ENCODE data around the gene ADGRG2. TPM values are rescaled to one million over a fixed set of nuclear protein-coding genes. Genes with fewer than 3 reads are reported as not detected.

The ADGRG2 gene
- total and polyA plus RNA-seq, 2 of the 13 experiments (the other 11 are each of a cell fraction or from before 2014, with no cell fraction given), result not detected

DNA sequence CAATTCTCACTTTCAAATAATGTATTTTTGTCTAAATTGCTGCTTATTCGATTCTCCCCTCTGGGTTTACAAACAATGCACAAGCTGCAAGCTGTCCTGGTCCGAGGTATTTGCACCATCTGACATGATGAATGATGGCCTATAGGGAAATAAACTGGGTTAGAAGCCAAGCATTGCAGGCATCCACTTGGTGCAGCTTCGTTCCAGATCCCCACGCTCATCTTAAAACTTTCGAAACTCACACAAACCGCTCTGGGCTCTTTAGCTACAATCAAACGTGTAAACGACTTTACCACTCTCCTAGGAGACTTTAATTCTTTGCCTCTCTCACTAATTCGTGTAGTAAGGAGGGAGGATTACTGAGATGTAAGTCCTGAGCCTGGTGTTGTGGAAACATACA is 157.4 kb downstream of the ADGRG2 start:
- TF ChIP-seq STAT5B (CRISPR knock-in tag; IDR thresholded peaks at IDR 0.05) (no peak), PITX1 (CRISPR knock-in tag; IDR thresholded peaks at IDR 0.05) (no peak), RBM22 (optimal IDR thresholded peaks at IDR 0.05; ENCODE audit: low read length) (no peak), ZNF766 (CRISPR knock-in tag; IDR thresholded peaks at IDR 0.05; ENCODE audit: borderline replicate concordance) (no peak), SMYD3 (CRISPR knock-in tag; IDR thresholded peaks at IDR 0.05) (no peak), KLF16 (CRISPR knock-in tag; IDR thresholded peaks at IDR 0.05) (no peak), ZKSCAN5 (CRISPR knock-in tag; IDR thresholded peaks at IDR 0.05) (no peak), ZNF484 (CRISPR knock-in tag; IDR thresholded peaks at IDR 0.05; ENCODE audit: borderline replicate concordance, low read depth) (no peak)
- Histone ChIP-seq H3K79me2 (ENCODE audit: insufficient read depth, low read length) (peaks cover 55% of the 10 kb centered on the region), H3K4me3 (replicated peaks in 1 of 3; ENCODE audit: insufficient read depth in 1 of 3, low read depth in 2 of 3, low read length in 3 of 3) (no peak overlapping the region), H3K4me2 (ENCODE audit: low read depth, low read length) (no peak overlapping the region), H3K27ac (ENCODE audit: extremely low read length, insufficient read depth, low read length) (no peak overlapping the region), H3K4me1 (ENCODE audit: insufficient read depth, low read length) (no peaks in the 10 kb centered on the region), H4K20me1 (ENCODE audit: insufficient read depth, low read length) (peaks cover 22% of the 10 kb centered on the region), H3K9me3 (ENCODE audit: low read length) (no peaks in the 10 kb centered on the region), H3K27me3 (ENCODE audit: control insufficient read depth in 1 of 2, insufficient read depth in 2 of 2, low read length in 2 of 2) (no peaks in the 10 kb centered on the region), H3K36me3 (replicated peaks in 1 of 2; ENCODE audit: control insufficient read depth in 1 of 2, insufficient read depth in 2 of 2, low read length in 2 of 2) (peaks cover 1 to 3% of the 10 kb centered on the region in 2 experiments; a peak in 2 of 5 replicates), H3K9ac (ENCODE audit: insufficient read depth, low read depth, low read length) (no peak overlapping the region), H2AFZ (ENCODE audit: low read length) (no peak overlapping the region)
- ATAC-seq, result no peak
- BruUV-seq (replicated peaks), result no TSS peak
- CTCF ChIA-PET (ENCODE audit: low intra/inter-chr PET ratio, low total read pairs), result no interaction called here
- intact Hi-C loops (cut with micrococcal nuclease; ENCODE audit: unreplicated experiment), result no loop called here
- 87% methylated on average over 9 of the region's 9 CpGs for WGBS (ENCODE audit: low lambda C conversion rate)
- in situ Hi-C loops (cut with HindIII; ENCODE audit: extremely low pct_ligation_motif_present, low pct_unique_long_range_greater_than_20kb), result no loop called here
- no peak for FAIRE-seq
- no peak for DNase-seq (ENCODE audit: low spot score)
- POLR2A ChIA-PET, result no interaction called here

- no peak overlapping the region for H3K4me3 ChIP-seq (replicated peaks in 1 of 3; ENCODE audit: insufficient read depth in 1 of 3, low read depth in 2 of 3, low read length in 3 of 3)
- 99% methylated on average over 4 of the region's 4 CpGs for WGBS (ENCODE audit: low lambda C conversion rate)
- intact Hi-C loops (cut with micrococcal nuclease; ENCODE audit: unreplicated experiment) (no loop called here), in situ Hi-C loops (cut with HindIII; ENCODE audit: extremely low pct_ligation_motif_present, low pct_unique_long_range_greater_than_20kb) (no loop called here)
- H3K9ac ChIP-seq (ENCODE audit: insufficient read depth, low read depth, low read length), result no peak overlapping the region
- ATAC-seq (no peak), FAIRE-seq (no peak), DNase-seq (ENCODE audit: low spot score) (no peak)
- H3K27me3 ChIP-seq (ENCODE audit: control insufficient read depth in 1 of 2, insufficient read depth in 2 of 2, low read length in 2 of 2), result no peaks in the 10 kb centered on the region
- no peak overlapping the region for H2AFZ ChIP-seq (ENCODE audit: low read length)
- no peak overlapping the region for H3K27ac ChIP-seq (ENCODE audit: extremely low read length, insufficient read depth, low read length)
- ChIA-PET POLR2A (no interaction called here), CTCF (ENCODE audit: low intra/inter-chr PET ratio, low total read pairs) (no interaction called here)
- no TSS peak for BruUV-seq (replicated peaks)
- H4K20me1 ChIP-seq (ENCODE audit: insufficient read depth, low read length), result peaks cover 26% of the 10 kb centered on the region
- H3K79me2 ChIP-seq (ENCODE audit: insufficient read depth, low read length), result peaks cover 50% of the 10 kb centered on the region
- H3K9me3 ChIP-seq (ENCODE audit: low read length), result no peaks in the 10 kb centered on the region
- H3K36me3 ChIP-seq (replicated peaks in 1 of 2; ENCODE audit: control insufficient read depth in 1 of 2, insufficient read depth in 2 of 2, low read length in 2 of 2), result peaks cover 1 to 3% of the 10 kb centered on the region in 2 experiments; a peak in 2 of 5 replicates
- H3K4me2 ChIP-seq (ENCODE audit: low read depth, low read length), result no peak overlapping the region
- H3K4me1 ChIP-seq (ENCODE audit: insufficient read depth, low read length), result no peaks in the 10 kb centered on the region
- no peak for TF ChIP-seq MEIS1 (CRISPR knock-in tag; IDR thresholded peaks at IDR 0.05; ENCODE audit: borderline replicate concordance)
- no peak for TF ChIP-seq ZZZ3 (CRISPR knock-in tag; IDR thresholded peaks at IDR 0.05; ENCODE audit: borderline replicate concordance)
- no peak for TF ChIP-seq ZNF264 (CRISPR knock-in tag; IDR thresholded peaks at IDR 0.05)
- TF ChIP-seq ZNF446 (CRISPR knock-in tag; IDR thresholded peaks at IDR 0.05), result no peak
- no peak for TF ChIP-seq KDM1A (CRISPR knock-in tag; IDR thresholded peaks at IDR 0.05)
- TF ChIP-seq, protein P1, sequence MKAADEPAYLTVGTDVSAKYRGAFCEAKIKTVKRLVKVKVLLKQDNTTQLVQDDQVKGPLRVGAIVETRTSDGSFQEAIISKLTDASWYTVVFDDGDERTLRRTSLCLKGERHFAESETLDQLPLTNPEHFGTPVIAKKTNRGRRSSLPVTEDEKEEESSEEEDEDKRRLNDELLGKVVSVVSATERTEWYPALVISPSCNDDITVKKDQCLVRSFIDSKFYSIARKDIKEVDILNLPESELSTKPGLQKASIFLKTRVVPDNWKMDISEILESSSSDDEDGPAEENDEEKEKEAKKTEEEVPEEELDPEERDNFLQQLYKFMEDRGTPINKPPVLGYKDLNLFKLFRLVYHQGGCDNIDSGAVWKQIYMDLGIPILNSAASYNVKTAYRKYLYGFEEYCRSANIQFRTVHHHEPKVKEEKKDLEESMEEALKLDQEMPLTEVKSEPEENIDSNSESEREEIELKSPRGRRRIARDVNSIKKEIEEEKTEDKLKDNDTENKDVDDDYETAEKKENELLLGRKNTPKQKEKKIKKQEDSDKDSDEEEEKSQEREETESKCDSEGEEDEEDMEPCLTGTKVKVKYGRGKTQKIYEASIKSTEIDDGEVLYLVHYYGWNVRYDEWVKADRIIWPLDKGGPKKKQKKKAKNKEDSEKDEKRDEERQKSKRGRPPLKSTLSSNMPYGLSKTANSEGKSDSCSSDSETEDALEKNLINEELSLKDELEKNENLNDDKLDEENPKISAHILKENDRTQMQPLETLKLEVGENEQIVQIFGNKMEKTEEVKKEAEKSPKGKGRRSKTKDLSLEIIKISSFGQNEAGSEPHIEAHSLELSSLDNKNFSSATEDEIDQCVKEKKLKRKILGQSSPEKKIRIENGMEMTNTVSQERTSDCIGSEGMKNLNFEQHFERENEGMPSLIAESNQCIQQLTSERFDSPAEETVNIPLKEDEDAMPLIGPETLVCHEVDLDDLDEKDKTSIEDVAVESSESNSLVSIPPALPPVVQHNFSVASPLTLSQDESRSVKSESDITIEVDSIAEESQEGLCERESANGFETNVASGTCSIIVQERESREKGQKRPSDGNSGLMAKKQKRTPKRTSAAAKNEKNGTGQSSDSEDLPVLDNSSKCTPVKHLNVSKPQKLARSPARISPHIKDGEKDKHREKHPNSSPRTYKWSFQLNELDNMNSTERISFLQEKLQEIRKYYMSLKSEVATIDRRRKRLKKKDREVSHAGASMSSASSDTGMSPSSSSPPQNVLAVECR (CRISPR knock-in tag; IDR thresholded peaks at IDR 0.05; ENCODE audit: borderline replicate concordance), result no peak
- TF ChIP-seq ZNF10 (CRISPR knock-in tag; IDR thresholded peaks at IDR 0.05; ENCODE audit: borderline replicate concordance, low read depth), result no peak
- TF ChIP-seq, protein P2, sequence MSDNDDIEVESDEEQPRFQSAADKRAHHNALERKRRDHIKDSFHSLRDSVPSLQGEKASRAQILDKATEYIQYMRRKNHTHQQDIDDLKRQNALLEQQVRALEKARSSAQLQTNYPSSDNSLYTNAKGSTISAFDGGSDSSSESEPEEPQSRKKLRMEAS (IDR thresholded peaks at IDR 0.05), result no peak
- TF ChIP-seq NCOR1 (IDR thresholded peaks at IDR 0.05; ENCODE audit: borderline replicate concordance, low read length), result no peak
These were observed 158.2 kb downstream of the ADGRG2 start for GRCh38 chrX:18964026-18964425.

Measured in HepG2 (cell line).